ENCODE results near the gene SYCE1. TPM values are rescaled to one million over a fixed set of nuclear protein-coding genes. Genes with fewer than 3 reads are reported as not detected.

SYCE1 gene
- total and polyA plus RNA-seq, 2 of the 8 experiments (the other 6 are each of a cell fraction or from before 2014, with no cell fraction given): not detected

GRCh38 chr10:133511408-133511807, 54.0 kb downstream of the SYCE1 start (continued):
- TF ChIP-seq SAP30 (IDR thresholded peaks at IDR 0.05; ENCODE audit: insufficient read depth, insufficient replicate concordance, low read length) (no peak), HDAC2 (IDR thresholded peaks at IDR 0.05; ENCODE audit: borderline replicate concordance in 1 of 2, low read depth in 2 of 2, low read length in 2 of 2) (no peak), NRF1 (IDR thresholded peaks at IDR 0.05; ENCODE audit: low read depth, low read length) (no peak)

Measured in H1 (cell line).